ENCODE measurements around the gene KLHL28.
A peak's percentile ranks its signal among the peaks of the same experiment; 100 is the strongest.

Gene KLHL28

DNA sequence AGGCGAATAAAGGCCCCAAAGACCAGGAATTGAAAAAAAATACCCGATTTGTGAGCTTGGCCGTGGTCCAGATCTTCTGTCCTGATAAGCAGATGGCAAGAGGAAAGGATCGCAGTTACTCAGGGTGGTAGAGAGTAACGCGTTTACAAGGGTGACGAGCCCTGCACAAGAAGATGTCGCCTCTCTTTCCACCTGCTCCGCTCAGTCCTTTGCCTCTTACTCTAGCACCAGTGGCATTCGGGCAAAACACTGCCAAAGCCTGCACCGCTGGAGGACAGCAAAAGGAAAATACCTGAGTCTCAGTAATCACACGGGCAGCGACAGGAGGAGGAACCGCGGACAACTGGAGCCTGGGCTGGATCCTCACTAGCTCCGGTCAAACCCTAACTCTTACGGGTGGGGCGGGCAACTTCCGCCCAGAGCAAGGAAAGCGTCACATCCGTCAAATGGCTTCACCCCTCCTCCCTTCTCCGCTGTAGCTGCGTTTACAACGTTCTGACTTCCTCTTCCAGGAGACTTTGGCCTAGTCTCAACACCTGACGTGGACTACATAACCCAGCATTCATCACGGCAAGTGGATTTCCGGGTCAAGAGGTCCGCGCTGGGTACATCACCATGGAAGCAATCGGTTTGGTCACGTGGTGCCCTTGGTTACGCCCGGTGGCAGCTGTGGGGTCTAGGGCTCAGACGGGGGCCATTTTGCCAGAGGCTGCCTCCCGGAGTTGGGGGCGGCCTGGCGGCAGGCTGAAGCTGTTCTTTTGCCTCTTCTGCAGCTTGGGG lies at the start of gene KLHL28, which contains the start of gene TOGARAM1:
TSS of gene KLHL28 (minus strand) at position 394 of the 780 bp plus-strand sequence. CDS start 16,019 bp downstream, outside the sequence.
TSS of gene TOGARAM1 (plus strand) at position 637 of the 780 bp plus-strand sequence. CDS start 232 bp downstream, outside the sequence.
- DNase-seq (ENCODE audit: low spot score): peak; percentile 100

- DNase-seq (ENCODE audit: low spot score): no peak
Measured at GRCh38 chr14:45003924-45004323, 42.2 kb upstream of the KLHL28 start.

DNA sequence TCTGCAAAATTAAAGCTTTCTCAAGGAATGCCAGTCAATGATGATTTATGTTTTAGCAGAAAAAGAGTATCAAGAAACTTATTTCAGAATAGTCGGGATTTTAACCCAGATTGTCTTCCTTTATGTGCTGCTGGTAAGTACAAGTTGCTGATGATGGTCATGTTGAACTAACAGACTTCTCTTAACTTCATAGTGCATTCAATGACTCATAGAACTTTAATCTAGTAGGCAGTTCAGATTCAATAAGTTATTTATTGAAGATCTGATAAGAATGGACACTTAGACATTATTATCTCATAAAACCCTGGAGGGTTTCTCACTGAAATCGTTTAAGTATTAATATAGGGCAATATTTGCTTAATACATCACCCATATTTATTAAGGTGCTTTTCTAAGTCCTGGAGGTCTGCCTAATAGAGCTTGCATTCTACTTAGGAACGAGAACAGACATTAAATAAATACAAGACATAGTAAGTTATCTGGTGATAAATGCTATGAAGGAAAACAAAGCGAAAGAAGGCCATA lies 34.1 kb upstream of the KLHL28 start:
- no peak for DNase-seq (ENCODE audit: low spot score)

GRCh38 chr14:44995196-44995595 lies 33.4 kb upstream of the KLHL28 start:
- DNase-seq (ENCODE audit: low spot score): peak; percentile 96

DNA sequence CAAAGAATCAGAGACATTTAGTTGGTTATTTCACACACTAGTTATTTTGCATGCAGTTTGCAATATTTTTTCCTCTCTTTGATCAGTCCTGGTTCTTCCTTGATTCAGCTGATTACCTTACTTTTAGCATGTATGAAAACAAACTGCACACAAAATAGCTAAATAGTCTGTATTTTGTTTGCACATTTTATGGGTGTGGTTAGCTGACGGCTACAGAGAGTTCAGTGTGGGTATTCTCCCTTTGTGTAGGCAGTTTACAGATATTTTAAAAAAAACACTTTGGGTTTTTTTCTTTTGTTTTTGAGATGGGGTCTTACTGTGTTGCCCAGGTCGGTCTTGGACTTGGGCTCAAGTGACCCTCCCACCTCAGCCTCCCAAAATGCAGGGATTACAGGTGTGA lies 28.8 kb upstream of the KLHL28 start:
- no peak for DNase-seq (ENCODE audit: low spot score)

GRCh38 chr14:44989497-44990440 lies 28.0 kb upstream of the KLHL28 start:
- peak; percentile 44 for DNase-seq (ENCODE audit: low spot score)

DNA sequence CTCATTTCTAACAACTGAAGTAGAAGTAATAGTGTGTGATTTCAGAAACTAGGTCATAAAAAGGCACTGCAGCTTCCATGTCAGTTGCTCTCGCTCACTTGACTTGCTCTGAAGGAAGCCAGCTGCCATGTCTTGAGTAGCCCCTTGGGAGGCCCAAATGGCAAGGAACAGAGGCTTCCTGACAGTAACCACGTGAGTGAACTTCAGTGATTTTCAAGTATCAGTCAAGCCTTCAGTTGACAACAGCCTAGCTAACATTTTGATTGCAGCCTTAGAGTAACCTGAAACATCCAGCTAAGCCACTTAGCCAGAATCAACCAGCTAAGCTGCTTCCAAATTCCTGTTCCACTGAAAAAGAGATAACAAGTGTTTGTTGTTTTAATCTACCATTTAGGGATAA lies 26.9 kb upstream of the KLHL28 start:
- no peak for DNase-seq (ENCODE audit: low spot score)

- DNase-seq (ENCODE audit: low spot score): no peak
Measured at GRCh38 chr14:44982594-44982993, 20.8 kb upstream of the KLHL28 start.

- DNase-seq (ENCODE audit: low spot score): no peak
Measured at GRCh38 chr14:44981198-44981597, 19.5 kb upstream of the KLHL28 start.

GRCh38 chr14:44979740-44980356 lies 18.1 kb upstream of the KLHL28 start:
- no peak for DNase-seq (ENCODE audit: low spot score)

GRCh38 chr14:44979273-44979672 lies 17.5 kb upstream of the KLHL28 start:
- DNase-seq (ENCODE audit: low spot score): no peak

DNA sequence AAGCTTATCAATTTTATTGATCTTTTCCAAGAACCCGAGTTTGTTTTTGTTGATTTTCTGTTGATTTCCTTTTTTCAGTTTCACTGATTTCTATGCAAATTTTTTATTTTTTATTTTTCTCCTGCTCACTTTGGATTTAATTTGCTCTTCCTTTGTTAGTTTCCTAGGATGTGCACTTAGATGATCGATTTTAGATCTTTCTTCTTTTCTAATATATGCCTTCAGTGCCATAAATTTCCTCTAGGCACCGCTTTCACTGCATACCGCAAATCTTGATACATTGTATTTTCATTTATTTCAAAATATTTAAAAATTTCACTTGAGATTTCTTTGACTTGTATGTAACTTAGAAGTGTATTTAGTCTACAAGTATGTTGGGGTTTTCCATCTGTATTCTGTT lies 9.7 kb upstream of the KLHL28 start:
- DNase-seq (ENCODE audit: low spot score): no peak

DNA sequence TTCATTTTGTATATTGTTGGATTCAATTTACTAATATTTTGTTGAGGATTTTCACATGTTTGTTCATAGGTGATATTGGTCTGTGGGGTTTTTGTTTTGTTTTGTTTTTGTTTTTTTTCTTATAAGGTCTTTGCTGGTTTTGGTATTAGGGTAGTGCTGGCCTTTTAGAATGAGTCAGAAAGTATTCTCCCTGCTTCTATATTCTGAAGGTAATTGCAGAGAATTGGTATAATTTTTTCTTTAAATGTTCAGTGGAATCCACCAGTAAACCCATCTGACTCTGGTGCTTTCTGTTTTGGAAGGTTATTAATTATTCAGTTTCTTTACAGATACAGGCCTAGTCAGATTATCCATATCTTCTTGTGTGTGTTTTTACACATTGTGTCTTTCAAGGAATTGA lies 9.2 kb upstream of the KLHL28 start:
- DNase-seq (ENCODE audit: low spot score): no peak

DNA sequence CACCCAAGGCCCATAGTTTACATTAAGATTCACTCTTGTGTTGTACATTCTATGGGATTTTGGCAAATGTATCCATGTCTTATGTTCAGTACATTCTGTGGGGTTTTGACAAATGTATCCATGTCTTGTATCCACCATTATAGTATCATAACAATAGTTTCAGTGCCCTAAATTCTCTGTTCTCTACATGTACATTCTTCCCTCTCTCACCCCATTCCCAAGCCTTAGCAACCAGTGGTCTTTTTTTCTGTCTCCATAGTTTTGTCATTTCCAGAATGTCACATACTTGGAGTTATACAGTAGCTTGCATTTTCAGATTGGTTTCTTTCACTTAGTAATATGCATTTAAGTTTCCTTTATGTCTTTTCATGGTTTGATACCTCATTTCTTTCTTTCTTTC lies 7.0 kb upstream of the KLHL28 start:
- DNase-seq (ENCODE audit: low spot score): no peak

DNA sequence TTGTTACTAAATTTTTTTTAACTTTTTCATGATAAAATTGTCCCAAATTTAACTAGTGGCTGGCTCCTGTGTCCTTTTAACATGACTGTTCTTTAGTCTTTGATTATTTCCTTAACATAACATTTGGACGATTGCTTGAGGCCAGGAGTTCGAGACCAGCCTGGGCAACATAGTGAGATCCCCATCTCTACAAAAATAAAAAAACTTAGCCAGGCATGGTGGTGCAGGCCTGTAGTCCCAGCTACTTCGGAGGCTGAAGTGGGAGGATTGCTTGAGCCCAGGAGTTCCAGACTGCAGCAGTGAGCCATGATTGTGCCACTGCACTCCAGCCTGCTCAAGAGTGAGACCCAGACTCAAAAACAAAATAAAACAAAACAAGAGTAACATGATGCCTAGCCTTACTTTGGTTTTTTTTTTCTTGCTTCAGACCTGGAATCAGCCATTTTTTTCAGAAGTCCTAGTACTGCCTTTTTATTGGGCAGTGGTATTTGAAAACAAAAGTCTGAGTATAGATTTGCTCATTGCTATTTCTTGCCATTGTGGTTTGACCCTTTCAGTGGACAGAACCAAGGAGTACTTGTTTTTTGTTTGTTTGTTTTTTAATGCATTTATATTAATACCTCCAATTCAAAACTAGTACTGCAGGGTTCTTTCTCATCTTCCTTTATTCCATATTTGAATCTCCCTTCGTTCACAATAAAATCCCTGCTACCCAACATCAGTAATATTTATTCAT lies 5.0 kb upstream of the KLHL28 start:
- DNase-seq (ENCODE audit: low spot score): no peak

DNA sequence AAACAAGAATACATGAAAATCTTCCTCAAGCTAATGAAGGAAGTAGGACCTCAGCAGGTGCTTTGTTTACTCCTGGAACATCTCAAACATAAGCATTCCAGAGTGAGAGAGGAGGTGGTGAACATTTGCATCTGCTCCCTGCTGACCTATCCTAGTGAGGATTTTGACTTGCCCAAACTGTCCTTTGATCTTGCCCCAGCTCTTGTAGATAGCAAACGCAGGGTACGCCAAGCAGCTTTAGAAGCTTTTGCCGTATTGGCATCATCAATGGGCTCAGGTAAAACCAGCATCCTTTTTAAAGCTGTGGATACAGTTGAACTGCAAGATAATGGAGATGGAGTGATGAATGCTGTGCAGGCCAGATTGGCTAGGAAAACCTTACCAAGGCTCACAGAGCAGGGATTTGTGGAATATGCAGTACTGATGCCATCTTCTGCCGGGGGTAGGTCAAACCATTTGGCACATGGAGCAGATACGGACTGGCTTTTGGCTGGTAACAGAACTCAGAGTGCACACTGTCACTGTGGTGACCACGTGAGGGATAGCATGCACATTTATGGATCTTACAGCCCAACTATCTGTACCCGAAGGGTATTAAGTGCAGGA lies 2.1 kb upstream of the KLHL28 start:
- DNase-seq (ENCODE audit: low spot score): peak; percentile 70

DNA sequence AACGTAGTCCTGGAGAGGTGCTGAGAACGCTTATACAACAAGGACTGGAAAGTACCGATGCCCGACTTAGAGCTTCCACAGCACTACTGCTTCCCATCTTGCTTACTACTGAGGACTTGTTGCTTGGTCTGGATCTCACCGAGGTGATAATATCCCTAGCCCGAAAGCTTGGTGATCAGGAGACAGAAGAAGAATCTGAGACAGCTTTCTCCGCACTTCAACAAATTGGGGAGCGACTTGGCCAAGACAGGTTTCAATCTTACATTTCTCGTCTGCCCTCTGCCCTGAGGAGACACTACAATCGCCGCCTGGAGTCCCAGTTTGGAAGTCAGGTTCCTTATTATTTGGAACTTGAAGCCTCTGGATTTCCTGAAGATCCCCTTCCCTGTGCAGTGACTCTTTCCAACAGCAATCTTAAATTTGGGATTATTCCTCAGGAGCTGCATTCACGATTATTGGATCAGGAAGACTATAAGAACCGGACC lies 1.3 kb upstream of the KLHL28 start:
- no peak for DNase-seq (ENCODE audit: low spot score)

- peak; percentile 55 for DNase-seq (ENCODE audit: low spot score)
Measured at GRCh38 chr14:44962334-44963043, 742 bp upstream of the KLHL28 start.

- DNase-seq (ENCODE audit: low spot score): peak; percentile 67
Measured at GRCh38 chr14:44961151-44961553, 595 bp downstream of the KLHL28 start.

GRCh38 chr14:44960646-44961045 lies 1.1 kb downstream of the KLHL28 start:
- no peak for DNase-seq (ENCODE audit: low spot score)
